CD4-positive, alpha-beta T cell treated with Interleukin-15 for 1 hour (primary cell): ENCODE data around the gene TSPAN5.

Experiments used
- DNase-seq: peaks from one replicate; pipeline ENCODE4 v3.0.0-alpha.2; 2020

Gene TSPAN5

GRCh38 chr4:98672583-98673287 lies 14.3 kb upstream of the TSPAN5 start:
- DNase-seq = no peak

- no peak for DNase-seq
These were observed 12.7 kb upstream of the TSPAN5 start for GRCh38 chr4:98671131-98671530.

GRCh38 chr4:98670186-98670585 lies 11.8 kb upstream of the TSPAN5 start:
- DNase-seq = no peak

GRCh38 chr4:98669577-98669976 lies 11.2 kb upstream of the TSPAN5 start:
- no peak for DNase-seq

- no peak for DNase-seq
These were observed 6.5 kb upstream of the TSPAN5 start for GRCh38 chr4:98664959-98665358.

GRCh38 chr4:98663226-98664006 lies 5.0 kb upstream of the TSPAN5 start:
- peak; percentile 60 for DNase-seq

- peak; percentile 38 for DNase-seq
These were observed 4.3 kb upstream of the TSPAN5 start for GRCh38 chr4:98662626-98663225.

GRCh38 chr4:98662055-98662453 lies 3.6 kb upstream of the TSPAN5 start:
- DNase-seq = no peak

GRCh38 chr4:98661371-98662054 lies 3.1 kb upstream of the TSPAN5 start:
- no peak for DNase-seq

GRCh38 chr4:98659741-98660462 lies 1.5 kb upstream of the TSPAN5 start:
- DNase-seq = no peak

GRCh38 chr4:98659106-98659592 lies 738 bp upstream of the TSPAN5 start:
- no peak for DNase-seq

- no peak for DNase-seq
These were observed 702 bp downstream of the TSPAN5 start for GRCh38 chr4:98657531-98658286.

- no peak for DNase-seq
These were observed 1.5 kb downstream of the TSPAN5 start for GRCh38 chr4:98656886-98657285.

GRCh38 chr4:98656443-98656842 lies 2.0 kb downstream of the TSPAN5 start:
- DNase-seq = no peak

- no peak for DNase-seq
These were observed 4.2 kb downstream of the TSPAN5 start for GRCh38 chr4:98653890-98654867.

- DNase-seq = no peak
These were observed 5.4 kb downstream of the TSPAN5 start for GRCh38 chr4:98652996-98653395.

GRCh38 chr4:98648602-98649001 lies 9.8 kb downstream of the TSPAN5 start:
- DNase-seq = no peak

GRCh38 chr4:98646422-98646821 lies 12.0 kb downstream of the TSPAN5 start:
- DNase-seq = no peak

- DNase-seq = no peak
These were observed 12.9 kb downstream of the TSPAN5 start for GRCh38 chr4:98645527-98645926.

- DNase-seq = no peak
These were observed 14.7 kb downstream of the TSPAN5 start for GRCh38 chr4:98643755-98644154.
